NCI-H187 treated with DMSO at 0.1 percent for 48 hours (cell line): ENCODE results near the gene GPX2.

ENCODE experiments used
- DNase-seq: peaks from one replicate; lab custom pipeline; 2025; lab: John Stamatoyannopoulos, UW

GPX2 gene

DNA sequence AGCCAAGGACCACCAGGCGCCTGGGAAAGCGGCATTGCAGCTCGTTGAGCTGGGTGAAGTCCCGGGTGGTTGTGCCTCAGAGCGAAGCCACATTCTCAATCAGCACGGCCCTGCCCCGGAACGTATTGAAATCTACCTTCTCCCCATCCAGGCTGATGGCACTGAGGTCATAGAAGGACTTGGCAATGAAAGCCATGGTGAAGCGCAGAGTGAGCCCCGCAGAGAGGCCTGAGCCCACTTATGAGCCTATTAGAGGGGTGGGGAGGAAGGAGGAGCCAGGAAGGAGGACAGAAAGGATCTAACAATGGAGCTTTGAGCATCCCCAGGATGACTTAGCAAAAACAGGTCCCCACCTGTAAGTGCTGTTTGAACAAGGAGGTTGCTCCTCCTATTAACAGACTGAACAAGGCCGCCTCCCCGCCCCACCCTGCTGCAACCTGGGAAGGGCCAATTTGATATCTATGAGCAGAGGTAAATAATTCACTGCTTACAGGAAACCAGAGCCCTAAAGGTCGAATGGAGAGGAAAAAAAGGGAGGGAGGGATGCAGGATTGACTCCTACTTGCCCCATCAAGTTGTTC is at the start of gene GPX2:
Gene GPX2, minus strand, starts transcription at position 215 of the 581 bp plus-strand sequence. Its CDS starts 19 bp downstream, at position 196.
- DNase-seq: peak; percentile 85

- DNase-seq: no peak
Observed at GRCh38 chr14:64990939-64991338, 48.4 kb upstream of the GPX2 start.

DNA sequence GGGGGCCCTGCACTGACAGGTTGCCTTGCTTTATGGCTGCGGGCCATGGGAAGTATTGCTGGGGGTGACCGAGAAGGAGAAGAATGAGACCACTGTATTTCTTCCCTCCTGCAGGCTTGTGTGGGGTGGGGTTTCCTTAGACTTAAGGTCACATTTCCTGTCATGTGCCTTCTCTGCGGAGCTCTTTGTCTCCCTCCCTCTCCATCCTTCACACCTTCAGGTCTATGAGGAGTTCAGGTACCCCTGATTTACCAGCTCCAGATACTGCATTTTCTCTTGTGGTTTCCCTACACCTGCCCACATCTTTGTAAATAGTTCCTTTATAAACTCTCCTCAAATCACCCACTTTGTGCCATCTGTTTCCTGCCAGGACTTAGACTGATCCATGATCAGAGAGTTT is 47.8 kb upstream of the GPX2 start:
- no peak for DNase-seq

GRCh38 chr14:64987438-64987767 is 44.9 kb upstream of the GPX2 start:
- no peak for DNase-seq

- peak; percentile 94 for DNase-seq
Observed at GRCh38 chr14:64986648-64987437, 44.3 kb upstream of the GPX2 start, which contains the start of gene FNTB. Gene FNTB (plus strand): TSS chr14:64986895. CDS start chr14:64986954, 59 bp downstream.

DNA sequence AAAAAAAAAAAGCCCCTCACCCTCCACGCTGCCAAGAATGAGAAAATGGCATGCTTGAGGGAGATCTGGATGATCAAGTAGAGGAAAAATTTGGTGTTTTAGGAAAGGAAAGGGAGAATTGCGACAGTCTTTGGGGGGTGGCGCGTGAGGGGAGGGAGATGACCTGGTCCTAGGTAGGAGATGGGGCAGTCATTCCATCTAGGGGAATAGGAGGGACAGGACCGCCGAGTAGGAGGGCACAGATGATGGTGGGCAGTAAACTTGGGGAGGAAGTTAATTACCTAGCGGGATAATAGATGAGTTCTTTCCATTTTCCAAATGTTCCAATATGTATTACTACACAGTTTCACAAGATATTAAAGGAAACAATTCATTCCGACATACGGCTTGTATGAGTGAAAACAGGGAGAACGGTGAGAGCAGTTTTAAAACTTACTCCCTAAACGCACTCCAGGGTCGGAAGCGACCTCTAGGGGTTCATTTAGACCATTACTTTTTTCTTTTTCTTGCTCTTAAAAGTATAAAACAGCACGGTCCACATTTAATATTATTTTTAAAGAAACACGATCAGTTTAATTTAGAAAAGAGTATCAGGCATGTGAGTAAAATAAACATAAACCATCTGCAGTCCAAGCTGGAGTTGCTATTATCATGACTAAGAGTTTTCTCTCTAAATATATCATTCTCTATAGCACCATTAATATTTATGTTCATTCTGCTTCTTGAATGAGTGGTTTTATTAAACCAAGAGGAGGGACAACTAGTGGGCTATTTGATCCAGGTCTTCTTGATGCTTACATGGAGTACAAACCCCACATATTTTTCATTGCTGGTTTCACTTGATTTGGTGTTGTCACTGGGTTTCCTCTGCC is 41.1 kb upstream of the GPX2 start:
- DNase-seq: no peak

DNA sequence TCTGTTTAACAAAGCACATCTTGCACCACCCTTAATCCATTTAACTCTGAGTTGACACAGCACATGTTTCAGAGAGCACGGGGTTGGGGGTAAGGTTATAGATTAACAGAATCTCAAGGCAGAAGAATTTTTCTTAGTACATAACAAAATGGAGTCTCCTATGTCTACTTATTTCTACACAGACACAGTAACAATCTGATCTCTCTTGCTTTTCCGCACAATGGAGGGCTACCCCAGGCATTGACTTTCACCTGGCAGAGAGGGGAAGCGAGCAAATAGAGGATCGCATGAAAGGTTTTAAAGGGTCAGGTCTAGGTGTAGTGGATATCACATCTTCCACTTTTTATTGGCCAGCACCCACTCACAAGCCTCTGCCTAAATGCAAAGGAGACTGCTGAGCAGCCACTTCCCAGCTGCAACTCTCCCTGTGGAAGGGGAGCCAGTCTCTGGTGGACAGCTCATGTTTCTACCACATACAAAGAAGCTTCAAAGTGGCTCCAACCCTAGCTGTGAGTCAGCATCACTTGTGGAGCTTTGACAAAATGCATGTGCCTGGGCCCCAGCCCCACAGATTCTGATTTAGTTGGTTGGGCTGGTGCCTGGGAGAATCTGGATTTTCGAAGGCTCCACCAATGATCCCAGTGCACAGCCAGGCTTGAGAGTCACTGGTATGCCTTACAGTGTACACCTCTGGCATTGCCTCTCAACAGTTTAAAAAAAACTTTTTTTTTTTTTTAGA is 37.0 kb upstream of the GPX2 start:
- peak; percentile 70 for DNase-seq

- DNase-seq: no peak
Observed at GRCh38 chr14:64974563-64974962, 32.0 kb upstream of the GPX2 start.

DNA sequence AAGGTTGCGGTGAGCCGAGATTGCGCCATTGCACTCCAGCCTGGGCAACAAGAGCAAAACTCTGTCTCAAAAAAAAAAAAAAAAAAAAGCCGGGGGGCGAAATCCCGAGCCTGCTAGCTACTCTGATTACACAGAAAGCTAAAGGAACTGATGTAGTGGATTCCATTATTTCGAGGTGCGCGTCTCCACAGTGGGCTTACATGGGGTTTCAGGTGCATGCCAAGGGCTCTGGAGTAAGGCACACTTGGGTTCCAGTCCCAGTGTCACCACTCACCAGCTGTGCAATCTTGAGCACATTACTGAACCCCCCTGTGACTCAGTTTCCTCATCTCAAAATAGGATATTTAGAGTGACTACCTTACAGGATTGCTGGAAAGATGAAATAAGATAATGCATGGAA is 31.3 kb upstream of the GPX2 start:
- DNase-seq: no peak

- no peak for DNase-seq
Observed at GRCh38 chr14:64973026-64973442, 30.5 kb upstream of the GPX2 start.

GRCh38 chr14:64971943-64972791 is 29.6 kb upstream of the GPX2 start, which contains the start of gene RAB15:
Gene RAB15 (minus strand): TSS chr14:64972336. CDS start chr14:64972076, 260 bp downstream.
- no peak for DNase-seq

DNA sequence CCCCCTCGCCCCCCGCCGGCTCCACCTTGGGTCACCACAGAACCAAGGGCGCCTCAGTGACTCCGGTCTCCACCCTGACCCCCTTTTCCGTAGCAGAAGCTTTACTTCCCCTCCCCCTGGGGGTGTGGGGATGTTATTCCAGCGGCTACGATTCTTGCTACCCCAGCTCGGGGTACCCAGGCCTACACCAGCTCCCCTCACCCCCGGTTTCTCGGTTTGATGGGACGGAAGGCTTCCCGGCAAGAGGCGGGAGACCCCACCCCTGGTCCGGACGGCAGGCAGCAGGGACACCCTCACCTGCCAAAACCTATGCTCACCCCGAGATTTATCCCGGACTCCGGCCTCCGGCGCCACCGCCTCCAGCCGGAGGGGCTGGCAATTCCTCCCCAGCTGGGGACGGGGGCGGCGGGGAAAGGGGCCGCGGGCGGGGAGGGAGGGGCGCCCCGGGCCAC is 29.0 kb upstream of the GPX2 start:
- no peak for DNase-seq

DNA sequence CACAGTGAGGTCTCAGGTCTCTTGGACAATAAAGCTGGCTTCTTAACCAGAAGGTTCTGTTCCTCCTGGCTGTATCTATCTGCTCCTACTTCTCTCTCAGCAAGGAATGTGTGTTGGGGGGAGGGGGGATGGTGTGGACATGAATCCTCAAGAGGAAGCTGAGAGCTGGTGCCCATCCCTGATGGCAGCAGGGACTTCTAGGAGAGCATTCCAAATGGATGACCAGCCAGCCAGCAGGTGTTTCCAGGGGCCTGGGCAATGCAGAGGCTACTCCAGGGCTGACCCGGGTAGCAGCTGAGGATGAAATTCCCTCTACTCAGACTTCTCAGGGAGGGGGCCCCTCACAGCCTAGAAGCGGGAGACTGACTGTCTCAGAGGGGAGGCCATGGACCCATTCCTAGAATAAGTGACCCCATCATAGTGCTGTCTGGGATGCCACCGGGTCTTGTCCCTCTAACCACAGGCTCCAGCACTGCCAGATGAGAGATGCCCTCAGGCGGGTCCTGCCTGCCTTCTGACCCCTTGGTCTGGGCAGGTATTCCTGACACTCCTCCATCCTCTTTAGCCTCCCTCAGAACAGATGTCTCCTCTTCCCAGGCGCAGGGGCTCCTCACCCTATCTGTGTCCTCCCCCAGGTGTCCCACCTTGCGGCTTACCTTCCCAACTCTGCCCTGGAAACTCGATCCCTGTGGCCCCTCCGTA is 28.4 kb upstream of the GPX2 start:
- DNase-seq: no peak

DNA sequence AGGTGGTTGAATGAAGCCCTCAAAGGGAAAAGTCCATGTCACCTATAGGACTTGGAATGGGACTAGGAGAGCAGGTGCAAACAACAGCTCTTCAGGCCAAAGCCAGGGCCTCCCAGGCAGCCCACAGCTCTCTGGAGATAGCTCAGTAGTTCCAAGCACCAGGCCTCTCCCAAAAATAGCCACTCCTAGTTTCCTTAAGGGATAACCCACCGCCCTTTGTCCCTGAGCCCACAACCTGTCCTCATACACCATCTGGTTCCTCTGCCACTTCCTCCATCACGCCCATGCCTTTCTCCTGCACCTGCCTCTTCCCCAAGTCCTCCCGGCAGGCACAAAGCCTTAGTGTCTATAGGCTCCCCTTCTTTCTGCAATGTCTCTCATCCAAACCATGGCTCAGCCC is 27.5 kb upstream of the GPX2 start:
- DNase-seq: no peak

- DNase-seq: no peak
Observed at GRCh38 chr14:64968651-64969050, 26.1 kb upstream of the GPX2 start.

- DNase-seq: no peak
Observed at GRCh38 chr14:64968167-64968566, 25.6 kb upstream of the GPX2 start.

- DNase-seq: no peak
Observed at GRCh38 chr14:64966976-64967375, 24.4 kb upstream of the GPX2 start.

DNA sequence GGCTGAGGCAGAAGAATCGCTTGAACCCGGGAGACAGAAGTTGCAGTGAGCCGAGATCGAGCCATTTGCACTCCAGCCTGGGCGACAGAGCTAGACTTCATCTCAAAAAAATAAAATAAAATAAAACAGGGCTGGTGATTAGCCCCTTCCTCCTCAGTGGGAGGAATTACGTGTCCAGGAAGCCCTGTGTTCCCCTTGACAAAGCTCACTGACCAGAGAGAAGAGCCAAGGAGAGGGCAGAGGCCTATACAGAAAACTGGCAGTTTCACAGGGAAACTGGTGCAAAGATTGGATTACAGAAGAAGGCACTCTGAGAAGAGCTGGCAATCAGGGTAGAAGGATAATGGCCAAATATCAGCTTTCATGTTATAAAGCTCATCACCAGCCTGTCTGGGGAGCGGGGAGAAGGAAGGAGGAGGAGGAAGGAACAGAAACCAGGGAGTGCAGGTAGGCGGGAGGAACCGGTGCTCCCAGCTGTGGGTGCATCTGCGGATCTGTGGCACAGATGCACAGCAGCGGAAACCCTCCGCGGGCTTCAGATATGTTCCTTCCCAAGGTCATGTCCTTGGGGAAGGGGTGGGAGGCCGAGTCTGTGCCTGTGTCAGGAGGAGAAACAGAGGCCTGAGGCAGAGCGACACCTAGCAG is 22.9 kb upstream of the GPX2 start:
- DNase-seq: no peak

GRCh38 chr14:64963611-64964010 is 21.1 kb upstream of the GPX2 start:
- no peak for DNase-seq

- DNase-seq: no peak
Observed at GRCh38 chr14:64960762-64961276, 18.3 kb upstream of the GPX2 start.
